NCI-H526 (cell line): ENCODE measurements around the gene FTO.

Experiments
- DNase-seq, 2 experiments: peaks; one replicate each; lab custom pipeline; 2025; lab: John Stamatoyannopoulos, UW

The FTO gene

DNA sequence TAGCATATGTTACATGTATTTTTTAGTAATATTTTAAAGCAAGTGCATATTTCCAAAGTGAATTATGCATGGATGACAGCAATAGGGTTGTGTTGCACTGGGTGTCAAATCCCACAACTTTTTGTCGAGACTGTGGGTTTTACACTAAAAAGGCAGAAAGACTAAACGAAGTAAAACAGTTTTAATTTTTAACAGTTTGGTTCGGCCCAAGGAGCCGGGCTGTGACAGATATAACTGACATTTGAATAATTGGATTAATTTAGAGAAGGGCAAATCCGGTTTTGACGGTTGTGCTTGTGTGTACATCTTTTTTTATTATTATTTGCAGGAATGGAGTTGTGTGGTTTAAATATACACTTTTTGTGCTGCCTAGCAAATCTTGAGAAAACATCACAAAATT lies 263.6 kb downstream of the FTO start:
- no peak for DNase-seq

DNA sequence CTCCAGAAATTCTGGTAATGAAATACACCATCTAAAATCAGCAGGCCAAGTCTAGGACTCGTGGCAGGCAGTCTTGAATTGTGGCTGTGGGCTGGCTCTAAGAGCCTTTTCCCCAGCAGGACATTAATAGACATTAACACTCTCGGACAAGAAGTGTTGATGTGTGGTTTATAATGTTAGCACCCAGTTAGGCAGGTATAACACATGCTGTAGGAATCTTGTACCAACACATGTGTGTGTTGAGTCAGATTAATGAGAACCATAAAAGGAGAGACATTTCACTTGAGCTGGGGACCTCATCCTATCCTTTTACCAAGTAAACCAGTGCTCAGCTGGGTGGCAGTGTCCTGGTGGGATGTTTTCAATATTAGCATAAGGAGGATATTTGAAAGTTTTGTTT lies 264.5 kb downstream of the FTO start:
- no peak for DNase-seq

DNA sequence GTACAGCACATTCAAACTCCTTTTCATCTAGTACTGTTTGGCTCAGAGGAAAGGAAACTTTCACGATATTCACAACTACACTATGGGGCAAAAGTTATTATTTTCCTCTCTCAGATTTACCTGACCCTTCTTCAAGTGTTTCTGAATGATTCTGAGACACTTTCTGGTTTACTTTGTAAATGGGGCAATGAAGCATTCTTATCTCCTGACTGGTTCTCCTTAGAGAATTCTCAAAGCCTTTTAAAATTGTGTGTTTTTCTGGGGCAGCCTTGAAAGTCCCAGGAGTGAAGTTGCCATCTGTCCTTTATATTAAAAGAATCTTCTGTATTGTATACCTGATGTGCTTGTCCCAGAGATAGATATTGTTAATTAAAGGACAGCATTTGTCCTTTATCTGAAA lies 264.9 kb downstream of the FTO start:
- no peak for DNase-seq

DNA sequence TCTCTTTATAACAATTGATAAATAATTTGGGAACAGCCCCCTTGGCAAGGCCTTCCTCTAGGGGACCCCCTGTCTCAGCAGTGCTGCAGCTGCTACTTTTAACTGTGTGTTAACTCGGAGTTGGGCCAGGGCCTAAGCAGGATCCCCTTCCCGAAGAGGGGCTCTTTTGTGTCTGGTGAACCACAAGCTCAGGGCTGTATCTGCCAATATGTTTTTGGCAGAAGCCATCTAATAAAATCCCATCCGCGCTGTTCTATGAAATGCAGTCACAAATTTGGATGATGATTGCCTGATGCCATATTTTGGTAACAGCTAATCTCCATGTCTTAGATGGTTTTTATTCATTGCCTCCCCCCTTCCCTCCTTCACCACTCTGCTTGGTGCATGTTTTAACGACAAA lies 267.7 kb downstream of the FTO start:
- no peak for DNase-seq

DNA sequence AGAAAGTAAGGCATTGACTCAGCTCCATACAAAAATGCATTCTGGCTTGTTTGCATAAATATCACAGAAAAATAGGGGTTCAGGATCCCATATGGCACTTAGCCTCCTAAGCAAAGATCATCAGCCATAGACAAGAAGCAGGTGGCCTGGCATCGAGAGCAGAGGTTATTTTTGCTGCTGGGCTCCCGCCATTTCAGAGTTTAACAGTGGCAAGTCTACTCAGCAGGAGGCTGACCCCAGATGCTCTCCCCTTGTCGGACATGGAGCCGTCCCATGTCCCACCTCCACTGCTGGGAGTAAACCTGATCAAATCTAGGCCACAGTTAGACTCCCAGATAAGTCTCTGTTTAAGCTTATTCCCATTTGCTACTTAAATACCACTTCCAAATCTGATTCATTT lies 269.1 kb downstream of the FTO start:
- no peak for DNase-seq

DNA sequence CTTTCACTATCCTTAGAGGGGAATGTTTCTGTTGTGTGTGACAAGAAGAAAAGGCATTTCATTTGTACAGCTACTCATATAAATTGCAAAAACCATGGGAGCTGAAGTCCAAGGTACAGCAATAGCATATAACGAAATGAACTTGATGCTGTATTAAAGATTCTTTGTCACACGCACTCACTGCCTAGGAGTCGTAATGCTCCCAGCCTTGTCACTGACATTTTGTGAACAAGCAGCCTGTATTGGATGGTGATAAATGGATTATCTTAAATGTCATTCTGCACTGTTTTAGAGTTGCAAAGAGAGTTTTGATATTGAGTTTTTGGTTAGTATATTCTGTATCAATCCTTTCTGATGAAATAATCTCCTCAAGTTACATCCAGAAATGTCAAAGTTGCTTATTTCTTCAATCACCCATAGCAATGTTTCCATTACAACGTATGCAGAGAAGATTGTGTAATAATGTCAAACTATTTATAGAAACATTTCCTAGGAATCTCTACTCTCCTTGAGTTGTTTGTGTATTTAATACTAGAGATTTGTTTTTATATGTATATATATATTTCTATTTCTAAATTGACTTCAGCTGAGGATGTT lies 270.6 kb downstream of the FTO start:
- no peak for DNase-seq

DNA sequence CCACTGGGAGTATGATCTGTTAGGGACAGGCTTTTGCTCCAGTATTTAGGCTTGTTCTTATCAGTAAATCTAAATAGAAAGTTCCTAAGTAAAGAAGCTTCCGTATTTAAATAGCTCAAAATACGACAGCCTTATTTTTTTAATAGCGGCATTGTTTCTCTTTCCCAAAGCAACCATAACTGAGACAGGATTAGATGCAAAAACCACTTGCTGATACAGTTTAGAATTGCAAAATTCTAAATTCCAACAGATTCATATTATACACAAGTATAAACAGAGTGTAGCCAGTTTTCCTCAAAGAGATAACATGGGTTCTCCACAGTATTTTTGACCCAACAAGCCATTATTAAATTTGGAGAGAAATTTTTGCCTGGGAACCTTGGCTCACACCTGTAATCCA lies 276.7 kb downstream of the FTO start:
- no peak for DNase-seq

DNA sequence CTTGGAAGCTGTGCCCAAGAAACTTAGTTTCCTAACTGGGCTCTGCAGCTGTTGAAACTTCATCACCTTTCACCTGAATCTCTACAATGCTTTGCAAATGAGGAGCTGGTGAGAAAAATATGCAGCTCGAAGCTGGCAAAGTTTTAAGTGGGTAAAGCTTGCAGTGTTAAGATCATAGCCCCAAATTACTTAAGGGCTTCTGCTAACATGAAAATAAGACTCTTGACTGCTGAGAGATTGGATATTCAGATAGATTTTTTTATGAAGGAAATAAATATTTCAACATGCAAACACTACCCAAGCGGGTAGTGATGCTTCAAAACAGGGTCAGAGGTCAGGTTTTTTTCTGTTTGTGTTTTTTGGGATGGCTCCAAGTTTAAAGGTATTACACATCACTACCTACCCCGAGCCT lies 278.7 kb downstream of the FTO start:
- DNase-seq = no peak

DNA sequence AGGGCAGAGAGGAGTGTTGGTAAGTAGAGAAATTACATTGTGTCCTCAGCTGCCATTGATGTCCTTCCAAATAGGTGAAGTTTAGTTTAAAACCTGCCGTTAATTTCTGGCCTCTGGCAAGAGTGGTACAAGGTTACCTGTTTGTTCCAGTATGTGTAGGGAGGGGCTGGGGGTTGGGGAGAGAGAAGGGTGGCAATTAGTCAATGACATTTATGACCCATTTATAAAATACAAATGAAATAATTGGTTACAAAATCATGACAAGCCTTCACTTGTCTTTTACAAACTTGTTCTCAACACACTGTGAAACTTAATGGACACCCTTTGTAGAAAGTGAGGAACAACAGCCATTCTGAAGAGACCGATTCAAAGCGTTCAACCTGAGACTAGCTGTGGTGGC lies 281.0 kb downstream of the FTO start:
- DNase-seq = no peak

DNA sequence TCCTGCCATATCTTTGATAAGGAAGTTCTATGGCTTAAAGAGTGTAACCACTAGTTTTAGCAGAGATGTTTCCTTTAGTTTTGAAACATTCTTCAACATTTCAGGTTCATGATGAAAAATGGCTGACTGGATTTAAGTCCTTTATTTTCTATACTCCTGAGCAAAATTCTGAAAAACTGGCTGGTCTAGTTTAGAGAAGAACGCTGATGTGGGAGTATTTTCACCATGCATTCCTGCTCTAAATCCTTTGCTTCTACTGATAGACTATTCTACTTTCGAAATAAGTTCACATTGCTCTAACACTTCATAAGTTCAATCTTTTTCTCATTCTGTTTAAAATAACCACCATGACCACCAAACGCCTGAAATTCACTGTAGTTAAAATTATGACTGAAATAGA lies 281.9 kb downstream of the FTO start:
- DNase-seq = no peak

DNA sequence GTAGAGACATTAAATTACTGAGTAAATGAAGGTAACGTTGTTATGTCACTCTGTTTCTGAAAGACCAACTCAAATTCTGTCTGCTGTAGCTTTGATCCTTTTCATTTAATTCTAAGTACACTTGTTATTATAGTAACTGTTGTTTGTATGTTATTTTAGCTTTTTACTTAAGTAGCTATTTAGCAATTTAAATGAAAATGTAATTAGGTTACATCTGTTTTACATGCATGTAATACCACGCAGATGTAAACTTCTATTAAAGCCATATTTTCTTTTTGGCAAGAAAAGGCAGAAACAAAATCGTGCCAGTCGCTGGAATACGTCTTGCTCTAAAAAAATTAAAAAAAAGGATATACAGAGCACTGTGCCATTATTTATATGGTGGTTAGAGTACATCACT lies 282.8 kb downstream of the FTO start:
- no peak for DNase-seq

DNA sequence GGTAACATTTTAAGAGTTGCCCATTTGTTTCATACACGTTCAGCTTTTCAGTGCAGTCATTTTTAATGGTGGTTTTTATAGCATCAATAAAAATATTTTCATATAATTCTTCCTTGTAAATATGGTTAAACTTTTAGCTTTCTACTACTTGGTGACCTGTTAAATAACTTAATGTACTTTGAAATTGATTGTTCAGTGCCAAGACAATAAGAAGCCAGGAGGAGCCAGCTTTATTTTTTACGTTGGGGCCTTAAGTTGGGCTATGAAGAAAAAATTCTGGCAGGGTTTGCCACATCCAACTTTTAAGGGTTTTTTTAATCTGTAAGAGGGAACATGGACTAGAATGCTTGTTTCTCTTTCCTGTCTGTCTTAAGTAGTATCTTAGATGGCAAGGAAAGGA lies 284.2 kb downstream of the FTO start:
- DNase-seq = no peak

DNA sequence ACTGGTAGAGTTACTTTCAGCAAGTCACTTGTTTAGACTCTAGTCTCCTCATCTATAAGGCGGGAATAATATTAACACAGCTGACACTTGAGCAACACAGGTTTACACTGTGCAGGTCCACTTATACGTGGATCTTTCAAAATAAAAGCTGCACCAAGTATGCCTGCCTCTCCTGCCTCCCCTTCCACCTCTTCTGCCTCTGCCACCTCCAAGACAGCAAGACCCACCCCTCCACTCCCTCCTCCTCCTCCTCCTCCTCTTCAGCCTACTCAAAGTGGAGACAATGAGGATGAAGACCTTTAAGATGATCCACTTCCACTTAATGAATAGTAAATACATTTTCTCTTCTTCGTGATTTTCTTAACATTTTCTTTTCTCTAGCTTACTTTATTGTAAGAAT lies 285.6 kb downstream of the FTO start:
- no peak for DNase-seq

DNA sequence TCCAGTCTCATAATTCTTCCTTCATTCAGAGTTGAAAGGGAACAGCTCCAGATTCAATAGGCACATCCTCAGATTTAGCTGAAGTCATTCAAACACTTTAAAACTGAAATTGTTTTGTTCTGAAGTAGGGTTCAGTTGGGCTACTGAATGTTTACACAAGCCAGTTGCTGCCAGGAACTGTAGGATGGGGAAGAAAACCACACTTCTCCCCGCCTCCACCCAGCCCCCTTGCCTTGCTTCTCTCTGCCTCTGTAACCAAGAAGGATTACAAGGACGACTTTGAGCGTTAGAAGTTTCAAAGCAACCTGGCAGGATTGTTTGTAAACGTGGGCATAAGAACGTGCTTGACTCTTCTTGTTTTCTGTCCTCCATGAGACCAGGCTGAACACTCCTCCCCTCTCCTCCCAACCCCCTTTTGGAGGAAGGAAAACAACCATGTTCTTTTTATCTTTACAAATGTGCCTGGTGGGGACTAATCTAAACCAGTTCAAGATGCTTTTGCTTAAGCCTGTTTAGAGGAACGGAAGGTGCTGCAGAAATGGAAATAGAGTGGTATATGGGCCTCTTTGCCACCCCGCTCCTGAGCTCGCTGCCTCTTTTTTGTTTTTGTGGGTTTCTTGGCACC lies 287.9 kb downstream of the FTO start:
- no peak for DNase-seq

DNA sequence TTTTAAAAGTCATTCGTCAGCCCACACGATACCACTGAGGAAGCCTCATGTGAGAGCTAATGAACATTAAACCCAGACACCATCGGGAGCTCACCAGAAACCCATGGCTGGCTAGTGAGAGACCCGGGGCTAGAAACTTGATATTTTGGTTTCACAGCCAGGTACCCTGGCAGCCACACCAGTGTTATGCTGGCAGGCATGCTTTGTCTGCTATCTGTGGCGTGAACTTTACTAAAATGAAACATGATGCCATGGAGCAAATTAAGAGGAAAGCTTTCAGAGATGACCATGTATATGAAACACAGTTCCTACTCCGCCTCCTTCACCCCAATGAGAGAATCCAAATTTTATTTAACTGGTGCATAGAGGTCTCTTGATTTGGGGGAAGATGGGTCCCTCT lies 291.4 kb downstream of the FTO start:
- no peak for DNase-seq

DNA sequence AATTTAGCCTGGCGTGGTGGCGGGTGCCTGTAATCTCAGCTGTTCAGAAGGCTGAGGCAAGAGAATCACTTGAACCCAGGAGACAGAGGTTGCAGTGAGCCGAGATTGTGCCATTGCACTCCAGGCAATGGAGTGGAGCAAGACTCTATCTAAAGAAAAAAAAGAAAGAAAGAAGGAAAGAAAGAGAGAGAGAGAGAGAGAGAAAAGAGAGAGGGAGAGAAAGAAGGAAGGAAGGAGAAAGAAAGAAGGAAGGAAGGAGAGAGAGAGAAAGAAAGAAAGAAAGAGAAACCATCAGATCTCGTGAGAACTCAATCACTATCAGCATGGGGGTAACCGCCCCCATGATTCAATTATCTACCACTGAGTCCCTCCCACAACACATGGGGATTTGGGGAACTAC lies 293.0 kb downstream of the FTO start:
- DNase-seq = no peak

DNA sequence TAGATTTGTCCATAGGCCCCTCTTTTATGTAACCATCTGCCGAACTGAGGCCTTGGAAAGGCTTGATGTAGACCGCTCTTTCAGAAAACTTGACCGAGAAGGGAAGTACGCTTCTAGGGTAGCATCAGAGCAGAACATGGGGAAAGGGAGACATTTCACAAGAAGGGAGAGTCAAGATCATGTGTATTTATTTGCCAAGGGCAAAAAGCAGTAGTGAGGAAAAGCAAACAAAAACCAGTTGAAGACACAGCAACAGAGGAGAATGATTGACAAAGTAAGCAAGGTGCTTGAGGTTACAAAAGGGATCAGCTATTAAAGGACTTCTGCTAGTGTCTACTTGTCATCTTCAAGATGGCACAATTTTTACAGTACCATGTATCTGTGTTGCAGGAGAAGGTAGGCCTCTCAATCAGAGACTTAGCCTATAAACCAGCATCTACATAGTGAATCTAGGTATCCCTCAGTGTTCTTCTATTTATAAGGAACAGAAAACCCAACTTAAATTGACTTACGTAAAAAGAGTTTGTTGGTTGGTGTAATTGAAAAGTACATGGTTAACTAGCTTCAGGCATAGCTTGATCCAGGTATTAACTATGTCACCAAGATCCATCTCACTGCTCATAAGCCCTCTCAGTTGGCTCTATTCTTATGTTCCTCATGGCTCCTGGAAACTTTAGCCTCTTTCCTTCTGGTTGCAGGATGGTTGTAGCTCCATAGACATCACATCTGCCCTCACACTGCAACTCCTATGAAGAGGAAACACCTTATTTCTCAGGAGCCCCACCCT lies 294.3 kb downstream of the FTO start:
- DNase-seq = no peak

DNA sequence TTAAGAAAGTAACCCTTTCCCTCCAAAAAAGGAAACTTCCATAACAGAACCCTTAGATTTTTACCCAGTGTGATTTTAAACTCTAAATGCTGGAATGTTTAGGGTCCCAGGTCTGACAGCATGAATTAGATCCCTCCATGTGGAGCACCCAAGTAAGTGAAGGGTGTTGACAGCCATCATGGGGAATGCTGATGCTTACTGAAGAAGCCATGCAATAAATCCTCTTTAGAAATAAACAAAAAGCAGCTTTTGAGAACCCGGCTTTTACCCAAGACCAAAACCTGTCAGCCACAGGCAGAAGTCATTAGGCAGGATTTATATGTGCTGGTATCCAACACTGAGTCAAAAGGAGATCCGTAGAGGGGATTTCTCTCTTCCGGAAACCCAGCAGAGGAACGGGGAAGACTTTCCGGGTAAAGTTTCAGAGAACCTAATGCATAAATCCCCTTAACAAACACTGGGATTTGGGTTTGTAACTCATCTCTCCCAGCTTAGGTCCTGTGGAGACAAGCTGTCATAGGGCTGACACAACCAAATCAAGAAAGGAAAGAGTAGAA lies 295.1 kb downstream of the FTO start:
- DNase-seq = no peak

DNA sequence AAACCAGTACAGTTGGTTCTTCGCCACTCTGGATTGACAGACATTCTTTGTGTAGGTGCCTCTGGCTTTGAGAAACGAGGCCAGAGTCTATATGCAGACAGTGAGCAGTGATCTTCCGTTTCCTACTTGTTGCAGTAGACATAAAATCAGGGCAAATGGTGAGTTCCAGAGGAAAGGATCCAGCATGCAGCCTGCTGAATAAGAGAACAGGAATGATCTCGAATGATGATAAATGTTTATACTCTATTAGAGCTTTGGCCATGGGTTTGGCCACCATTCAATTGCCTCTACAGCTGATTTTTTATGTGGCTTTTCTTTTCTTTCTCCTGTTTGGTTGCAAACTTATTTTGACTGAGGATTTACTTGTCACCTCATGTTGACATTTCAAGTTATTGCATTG lies 295.9 kb downstream of the FTO start:
- no peak for DNase-seq

DNA sequence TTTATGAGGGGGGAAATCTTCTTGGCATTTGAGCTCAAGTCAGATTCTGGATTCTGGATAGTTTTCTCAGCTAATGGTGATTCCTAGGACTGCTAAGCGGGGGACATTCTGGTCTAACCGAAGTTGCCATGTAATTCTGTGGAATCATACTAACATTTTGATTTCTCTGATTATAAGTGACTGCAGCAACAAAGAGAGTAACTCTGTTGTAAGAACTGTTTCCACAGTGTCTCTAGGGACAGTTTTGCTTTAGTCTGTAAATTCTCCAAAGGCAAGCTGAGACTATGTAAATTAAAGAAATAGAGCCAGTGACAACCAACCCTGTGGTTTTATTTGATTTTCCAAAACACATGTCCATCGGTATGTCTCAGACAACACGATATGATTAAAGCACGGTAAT lies 296.4 kb downstream of the FTO start:
- DNase-seq = no peak

DNA sequence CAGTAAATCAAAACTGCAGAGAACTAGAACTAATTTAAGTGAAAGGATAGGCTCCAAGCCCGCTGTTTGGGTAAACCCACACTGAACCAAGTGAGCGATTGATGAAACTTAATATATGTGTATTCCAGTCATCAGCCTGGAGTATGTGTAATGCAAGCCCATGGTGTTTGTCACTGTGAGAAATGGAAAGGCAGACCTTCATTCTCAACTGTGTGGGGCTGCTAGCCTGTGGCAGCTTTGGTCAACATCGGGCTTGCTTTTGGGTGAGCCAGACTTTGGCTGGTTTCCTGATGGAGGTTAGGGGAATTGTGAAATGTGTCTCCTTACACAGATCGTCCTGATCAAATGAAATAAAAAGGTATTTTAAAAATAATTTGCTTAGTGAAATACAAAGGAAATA lies 302.7 kb downstream of the FTO start:
- DNase-seq = no peak

DNA sequence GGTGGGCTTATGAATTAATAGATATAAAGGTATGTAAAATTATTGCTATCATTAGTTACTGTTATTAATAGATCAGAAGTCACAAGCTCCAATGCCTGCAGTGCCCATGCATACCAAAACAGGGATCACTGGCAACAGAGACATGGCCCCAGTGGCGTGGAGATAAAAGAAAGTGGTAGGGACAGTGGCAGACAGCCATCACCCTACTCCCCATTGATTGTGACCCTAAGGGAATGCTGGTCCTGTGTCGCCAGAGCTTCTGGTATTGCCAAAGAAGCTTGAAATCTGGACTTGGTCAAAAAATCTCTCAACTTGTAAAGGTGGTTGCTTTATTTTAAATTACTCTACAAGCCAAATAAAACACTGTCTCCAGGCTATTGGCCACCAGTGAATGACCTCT lies 303.5 kb downstream of the FTO start:
- no peak for DNase-seq

DNA sequence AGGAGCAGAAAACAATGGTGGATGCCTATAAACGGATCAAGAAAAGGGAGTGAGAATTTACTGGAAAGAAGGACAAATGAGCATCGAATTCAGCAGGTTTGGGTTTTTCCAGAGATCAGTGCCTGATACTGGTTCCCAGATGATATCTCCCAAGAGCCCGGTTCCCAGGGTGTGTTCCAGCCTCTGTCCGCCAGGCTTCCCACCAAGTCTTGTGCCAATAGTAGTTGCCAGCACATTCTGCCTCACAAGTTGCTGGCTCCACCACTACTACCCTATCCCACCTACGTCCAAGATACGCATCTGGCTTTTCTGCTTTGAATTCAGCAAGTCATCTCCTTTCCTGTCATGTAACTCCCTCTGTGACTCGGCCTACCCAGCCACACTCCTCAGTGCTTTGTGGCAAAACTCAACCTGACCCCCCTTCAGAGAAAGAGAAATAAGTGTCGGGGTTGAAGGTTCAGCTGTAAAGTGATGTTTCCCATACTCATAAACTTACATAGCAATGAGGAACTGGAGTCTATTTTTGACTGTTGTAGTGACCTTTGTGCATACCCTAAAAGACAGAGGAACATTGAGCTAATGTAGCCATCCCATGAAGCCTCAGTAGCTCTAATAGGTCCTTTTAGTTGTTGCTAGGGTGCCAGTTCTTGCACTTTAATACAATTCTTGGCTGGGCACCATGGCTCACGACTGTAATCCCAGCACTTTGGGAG lies 305.7 kb downstream of the FTO start:
- DNase-seq = no peak
